Mesenteric fat pad (tissue), 1 donor: ENCODE data around the gene TFAP2A. TPM values are rescaled to one million over a fixed set of nuclear protein-coding genes. Genes with fewer than 3 reads are reported as not detected.
A peak's percentile ranks its signal among the peaks of the same experiment; 100 is the strongest.

Source experiments
- DNase-seq: peaks from one replicate; pipeline ENCODE4 v3.0.0-alpha.2; 2020; ENCODE audit warnings: low spot score
- total RNA-seq: library from RNA; stranded (reverse); fragmentation: NEBNext Ultra II Directional; extraction: Animal tissue kit (Norgen Biotek cat#: 25700); gene quantifications from one replicate; pipeline ENCODE4 v1.2.1, GENCODE V29; 2021
- donor health status: DM: yes; HTN: yes; CAD: no.

Gene TFAP2A
- total RNA-seq, 1 donor from 2014 or later = 1.9 TPM

DNA sequence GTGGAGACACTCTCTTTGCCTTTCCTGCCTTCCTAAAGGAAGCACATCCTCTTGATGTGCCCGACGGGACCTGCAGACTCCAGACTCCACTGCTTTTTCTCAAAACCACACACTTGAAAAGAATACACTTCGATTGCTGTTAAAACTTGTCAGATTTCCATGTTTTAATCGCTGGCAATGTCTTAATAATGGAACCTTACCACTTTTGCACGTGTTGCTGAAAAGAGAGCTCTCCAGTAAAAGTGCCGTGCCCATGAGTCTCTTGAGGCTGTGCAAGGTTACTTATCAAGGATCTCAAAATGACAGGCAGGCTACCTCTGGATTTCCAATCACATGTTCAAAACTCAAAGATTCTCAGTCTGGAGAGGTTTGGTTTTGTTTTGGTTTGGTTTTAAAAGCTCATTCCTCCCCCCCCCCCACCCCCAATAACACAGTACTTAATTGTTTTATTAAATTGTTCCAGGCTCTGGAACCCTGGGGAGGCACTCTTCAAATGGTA is 12.0 kb upstream of the TFAP2A start:
- no peak for DNase-seq

DNA sequence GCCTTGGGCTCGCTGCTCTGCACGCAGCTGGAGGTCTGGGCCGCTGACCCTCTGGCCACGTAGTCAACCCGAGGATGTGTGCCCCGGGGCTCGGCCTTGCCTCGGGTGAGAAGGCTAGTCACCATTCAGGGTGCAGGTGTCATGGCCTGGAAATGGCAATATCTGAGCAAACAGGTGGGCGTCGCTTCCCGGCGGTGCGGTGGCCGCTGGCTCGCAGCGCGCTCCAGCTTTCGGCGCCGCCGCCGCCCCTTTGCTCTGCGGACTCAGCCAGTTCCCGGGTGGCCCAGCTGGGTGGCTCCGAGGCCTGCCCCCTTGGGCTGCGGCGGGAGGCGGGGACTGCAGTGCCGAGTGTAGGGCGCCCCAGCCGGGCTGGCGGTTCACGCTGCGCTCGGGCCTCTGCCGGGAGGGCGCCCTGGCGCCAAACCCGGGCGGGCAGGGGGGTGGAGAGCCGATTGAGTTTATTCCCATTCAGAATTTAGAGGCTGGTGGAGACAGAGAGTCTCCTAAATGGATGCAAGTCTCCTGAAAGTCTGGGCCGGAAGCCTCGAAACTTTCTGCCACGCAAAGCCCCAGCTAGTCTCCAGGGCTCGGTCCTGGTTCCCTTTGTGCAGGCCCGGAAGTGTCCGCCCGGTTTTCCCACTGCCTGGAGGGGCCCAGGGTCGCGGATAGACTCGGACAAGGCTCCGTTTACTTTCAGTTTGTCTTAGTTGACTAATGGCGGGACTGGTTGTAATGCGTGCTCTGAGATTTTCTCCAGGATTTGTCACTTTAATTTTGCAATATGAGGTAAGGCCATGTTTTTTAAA is 11.3 kb upstream of the TFAP2A start:
- DNase-seq = no peak

DNA sequence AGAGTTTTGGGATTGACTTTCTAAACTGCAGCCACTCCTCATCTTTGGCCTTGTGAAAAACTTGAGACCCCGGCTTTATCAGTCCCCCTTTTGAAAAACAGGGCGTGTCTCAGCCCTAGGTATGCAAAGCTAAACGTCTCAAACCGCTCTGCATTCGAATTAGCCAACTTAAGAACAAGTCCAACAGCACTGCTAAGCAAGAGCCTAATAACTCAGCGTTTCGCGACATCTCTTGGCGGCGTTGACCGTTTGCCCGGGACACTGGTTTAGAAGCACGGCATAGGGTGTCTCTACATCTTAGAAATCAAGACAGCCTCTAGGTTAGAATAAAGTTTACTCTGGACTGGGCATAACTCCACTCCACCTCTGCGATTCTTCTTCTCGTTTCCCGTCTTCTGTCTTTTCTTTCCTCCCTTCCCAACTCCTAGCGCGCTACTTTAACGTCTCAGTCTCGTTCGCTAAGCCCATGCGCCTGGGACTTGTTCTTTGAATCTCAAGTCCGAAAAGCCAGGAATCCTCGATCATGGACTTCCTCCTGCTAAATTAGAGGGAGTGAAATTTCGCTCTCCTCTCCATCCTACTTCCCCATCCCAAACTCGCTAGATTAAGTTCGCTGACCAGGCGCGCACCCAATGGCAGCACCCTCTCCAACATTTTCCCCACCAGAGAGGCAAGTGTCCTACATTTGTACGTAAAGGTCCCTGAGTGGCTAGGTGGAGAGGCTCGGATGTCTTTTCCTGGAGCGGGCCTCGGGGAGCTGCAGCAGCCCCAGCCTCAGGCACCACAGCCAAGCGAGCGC is 10.5 kb upstream of the TFAP2A start:
- DNase-seq = no peak

DNA sequence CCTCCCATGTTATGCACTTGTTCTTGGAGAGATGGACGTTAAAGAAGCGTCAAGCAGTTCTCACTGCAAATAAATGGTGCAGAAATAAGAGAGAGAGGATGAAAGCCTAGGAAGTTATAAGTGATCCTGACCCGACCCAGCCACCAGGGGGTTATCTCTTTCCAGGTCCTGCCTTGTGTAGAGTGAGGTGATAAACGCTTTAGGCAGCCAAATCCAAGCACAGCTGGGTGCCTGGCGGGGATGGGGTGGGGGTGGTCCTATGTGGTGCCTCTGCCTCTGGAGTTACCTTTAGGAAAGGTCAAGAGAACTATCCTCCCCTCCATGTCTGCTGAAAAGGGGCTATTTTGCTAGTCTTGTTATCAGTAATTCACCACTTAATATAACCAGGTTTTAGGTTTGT is 9.2 kb upstream of the TFAP2A start:
- no peak for DNase-seq

DNA sequence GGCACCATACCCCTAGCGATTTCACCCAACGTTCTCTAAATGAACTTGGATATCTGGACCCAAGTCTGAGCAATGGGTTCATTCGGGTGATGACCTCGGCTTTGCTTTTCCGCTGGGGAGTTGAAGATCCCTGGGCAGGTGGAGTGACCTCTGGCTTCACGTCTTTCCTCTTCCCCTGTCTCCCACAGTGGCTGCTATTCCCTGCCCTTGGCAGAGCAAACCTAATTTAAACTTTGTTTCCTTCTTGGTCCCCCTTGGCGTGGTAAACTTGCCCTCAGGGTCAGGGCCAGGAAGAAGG is 7.8 kb upstream of the TFAP2A start:
- no peak for DNase-seq

DNA sequence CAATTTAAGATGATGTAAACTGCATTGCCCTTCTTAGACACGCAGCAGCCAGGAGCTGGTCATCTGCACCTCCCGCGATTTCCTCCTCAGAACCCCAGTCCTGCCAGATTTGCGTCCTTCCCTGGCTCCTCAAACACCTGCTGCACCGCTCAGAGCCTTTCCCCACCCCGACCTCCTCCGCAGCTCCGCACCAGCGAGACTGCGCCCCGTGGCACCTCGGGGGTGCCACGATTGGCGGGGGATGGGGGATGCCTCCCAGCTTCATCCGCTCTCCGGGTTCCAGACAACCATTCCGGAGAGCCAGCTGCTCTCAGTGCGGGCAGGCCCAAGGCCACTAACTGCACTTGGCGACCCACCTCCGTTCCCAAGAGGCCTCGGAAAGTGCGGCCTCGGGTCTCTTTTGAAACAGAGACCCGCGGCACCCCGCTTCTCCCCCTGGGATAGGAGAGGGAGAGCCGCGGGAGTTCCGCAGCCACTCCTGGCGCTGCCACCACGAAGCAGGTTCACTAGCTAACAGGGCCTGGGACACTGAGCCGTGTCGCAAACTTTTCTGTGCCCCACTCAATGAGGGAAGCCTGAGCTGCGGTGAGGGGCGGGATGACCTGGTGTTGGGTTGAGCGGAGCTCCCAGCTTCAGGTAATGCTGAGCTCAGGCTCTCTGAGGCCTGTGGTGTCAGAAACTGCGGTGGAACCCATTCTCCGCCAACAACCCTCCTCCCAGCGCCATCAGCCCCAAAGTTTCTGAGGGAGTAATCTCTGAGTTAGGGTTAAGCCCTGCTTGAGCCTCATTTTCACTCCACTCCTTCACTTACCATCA is 7.3 kb upstream of the TFAP2A start:
- DNase-seq = no peak

DNA sequence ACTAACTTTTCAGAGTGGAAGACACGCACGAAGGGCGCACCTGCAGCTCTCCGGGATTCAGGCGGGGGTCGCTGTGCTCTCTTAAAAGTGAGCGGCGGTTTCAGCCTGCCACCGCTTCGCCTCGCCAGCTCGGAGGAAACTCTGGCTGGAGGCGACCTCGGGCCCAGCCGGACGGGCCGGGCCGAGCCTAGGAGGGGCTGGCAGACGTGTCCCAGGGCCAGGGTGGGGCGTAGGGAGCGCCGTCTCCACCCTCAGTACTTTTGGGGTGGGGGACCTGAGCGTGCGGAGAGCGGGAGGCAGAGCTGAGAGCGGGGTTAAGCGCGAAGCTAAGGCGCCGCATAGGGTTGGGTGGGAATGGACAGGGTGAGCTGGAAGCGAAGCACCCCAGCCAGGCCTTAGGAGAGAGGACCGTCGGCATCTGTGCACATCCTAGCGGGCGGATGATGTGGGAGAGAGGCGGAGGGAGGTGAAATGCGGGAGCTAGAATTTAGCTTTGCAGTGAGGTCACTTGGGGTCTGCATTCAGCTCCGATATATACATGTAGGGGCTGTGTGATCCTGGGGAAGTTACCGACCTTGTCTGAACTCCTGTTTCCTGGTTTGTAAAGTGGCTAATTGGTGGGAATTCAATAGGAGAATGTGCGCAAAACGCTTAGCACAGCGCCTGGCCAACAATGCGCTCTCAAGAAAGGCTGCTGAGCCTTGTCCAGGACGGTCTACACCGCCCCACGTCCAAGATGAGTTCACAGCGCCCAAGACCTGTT is 6.5 kb upstream of the TFAP2A start:
- no peak for DNase-seq

DNA sequence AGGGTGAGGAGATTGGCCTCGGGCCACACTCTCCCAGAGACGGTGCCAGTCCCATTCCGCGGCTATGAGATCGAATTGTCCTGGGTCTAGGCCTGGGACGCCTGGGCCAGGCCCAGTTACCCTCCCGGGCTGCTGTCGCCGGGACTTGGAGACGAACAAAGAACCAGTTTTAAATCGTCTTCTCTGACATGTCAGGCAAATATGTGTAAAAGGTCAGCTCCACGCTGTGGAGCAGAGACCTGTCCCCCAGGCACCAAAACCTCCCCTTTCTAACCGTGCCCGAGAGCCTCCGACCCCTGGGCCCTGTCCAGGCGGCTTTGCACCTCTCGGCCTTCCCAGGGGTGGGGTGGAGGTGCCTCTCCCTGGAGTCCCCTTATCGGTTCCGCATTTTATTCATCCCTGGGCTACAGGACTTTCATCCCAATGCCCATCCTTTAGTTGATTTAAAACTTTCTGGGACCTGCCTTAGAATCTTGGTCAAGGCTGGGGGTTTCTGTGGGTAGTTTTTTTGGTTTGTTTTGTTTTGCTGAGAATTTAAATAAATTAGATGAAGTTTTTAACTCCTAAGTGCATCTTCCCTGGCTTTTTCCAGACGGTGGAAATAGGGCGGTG is 5.8 kb upstream of the TFAP2A start:
- no peak for DNase-seq

DNA sequence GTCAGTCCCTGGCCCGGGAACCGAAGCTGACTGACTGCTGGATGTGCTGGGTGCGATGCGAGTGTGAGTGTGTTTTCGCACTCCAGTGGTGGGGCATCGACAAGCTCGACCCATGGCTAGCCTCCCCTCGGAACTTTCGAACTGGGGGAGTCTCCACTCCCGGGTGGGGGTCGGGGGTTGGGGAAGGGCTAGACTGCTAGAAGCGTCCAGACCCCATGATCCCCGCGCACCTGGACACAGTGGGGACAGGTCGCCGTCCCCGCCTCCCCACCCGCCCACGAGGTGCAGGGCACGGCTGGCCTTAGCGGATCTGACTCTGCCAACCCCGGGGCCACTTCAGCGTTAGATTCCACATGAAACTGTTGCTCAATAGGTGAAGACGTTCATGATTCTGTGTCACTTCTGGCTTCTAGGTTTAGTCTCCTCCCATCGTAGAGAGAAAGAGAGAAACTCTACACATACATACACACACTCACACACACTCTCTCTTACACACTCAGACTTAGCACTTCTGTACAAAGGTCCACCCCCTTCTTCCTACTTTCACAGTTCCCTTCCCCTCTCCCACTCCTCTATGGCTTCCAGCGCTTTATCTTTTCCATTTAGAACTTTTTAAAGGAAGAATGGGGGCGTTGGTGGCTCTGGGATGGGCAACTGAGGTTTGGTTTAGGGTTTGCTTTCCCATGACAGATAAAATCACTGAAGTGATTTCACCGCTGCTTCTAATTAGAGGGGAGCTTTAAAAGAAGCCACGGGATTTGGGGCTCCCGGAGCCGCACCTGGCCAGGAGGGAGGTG is 5.1 kb upstream of the TFAP2A start:
- no peak for DNase-seq

DNA sequence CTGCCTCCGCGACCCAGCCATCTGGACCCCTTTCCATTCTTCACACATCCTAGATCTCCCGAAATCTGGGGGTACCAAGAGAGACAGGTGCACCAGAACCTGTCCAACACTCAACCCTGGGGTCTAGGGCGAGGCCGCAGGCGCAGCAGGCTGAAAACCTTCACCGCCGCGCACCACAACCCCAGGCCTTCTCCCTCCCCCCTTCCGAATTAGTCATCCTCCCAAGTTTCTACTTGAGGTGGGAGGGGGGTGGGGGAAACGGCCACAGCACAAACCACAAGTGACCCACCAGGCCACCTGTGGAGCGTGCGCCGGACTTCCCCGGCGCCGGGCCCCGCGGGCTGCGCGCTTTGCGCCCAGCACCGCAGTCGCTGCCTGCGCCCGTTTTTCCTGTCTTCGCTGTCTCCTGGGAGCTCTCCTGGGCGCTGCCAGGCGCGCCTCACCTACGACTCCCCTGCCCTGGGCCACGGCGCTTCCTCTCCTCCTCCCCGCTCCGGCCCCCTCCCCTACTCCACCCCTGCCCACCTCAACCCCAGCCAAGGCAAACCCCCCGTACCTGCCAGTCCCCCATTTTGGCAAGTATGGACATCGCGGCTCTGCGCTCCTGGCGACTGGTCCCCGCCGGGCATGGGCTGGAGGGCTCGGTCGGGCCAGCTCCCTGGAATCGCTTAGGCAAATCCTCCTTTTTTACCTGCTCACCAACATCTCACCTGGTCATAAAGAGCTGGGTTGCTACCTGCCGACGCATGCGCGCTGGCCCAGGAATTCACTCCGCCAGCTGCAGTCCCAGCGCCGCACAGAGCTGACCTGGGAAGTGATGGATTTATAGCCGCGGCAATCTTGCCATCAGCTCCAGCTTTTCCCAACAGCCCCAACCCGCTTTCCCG is 4.2 kb upstream of the TFAP2A start:
- DNase-seq = no peak

DNA sequence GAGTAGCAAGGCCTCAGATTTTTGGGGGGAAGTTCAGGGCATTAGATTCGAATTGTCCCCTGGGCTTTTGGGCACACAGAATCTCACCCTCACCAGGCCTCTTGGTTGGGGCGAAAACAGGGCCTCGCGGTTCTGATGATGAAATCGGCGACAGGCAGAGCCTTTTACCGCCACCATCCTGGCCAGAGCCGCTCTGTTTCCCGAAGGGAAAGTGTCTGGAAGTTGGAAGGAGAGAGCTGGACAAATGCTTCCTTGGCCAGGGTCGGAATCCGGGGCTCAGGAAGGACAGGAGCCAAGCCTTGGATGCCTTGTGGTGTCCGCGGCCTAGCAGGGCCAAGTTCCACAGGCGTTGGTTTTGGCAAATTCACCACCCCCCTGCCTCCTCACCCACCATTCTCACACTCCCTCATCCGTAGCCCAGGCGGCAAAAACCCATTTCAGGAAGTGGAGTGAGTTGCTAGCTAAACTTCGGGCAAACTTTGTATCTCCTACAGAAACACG is 3.5 kb upstream of the TFAP2A start:
- no peak for DNase-seq

DNA sequence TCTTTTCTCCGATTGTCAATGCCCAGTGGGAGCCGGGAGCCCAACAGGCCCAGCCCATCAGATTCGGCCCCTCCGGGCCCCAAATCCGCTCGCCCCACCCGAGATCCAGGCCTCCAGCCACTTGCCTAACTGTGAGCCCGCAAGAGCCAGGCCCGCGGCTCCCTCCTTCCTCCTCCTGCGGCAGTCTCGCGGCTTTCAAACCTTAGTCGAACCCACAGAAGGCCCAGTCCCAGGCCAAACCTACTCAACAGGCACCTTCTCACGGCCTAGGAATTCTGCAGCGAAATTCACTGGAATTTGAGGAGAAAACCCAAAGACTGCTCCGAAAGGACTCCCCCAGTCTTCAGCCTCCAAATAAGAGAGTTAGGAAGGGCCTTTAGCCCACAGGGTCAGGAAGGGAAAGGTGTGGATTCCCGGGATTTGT is 2.8 kb upstream of the TFAP2A start:
- DNase-seq = peak; percentile 69

DNA sequence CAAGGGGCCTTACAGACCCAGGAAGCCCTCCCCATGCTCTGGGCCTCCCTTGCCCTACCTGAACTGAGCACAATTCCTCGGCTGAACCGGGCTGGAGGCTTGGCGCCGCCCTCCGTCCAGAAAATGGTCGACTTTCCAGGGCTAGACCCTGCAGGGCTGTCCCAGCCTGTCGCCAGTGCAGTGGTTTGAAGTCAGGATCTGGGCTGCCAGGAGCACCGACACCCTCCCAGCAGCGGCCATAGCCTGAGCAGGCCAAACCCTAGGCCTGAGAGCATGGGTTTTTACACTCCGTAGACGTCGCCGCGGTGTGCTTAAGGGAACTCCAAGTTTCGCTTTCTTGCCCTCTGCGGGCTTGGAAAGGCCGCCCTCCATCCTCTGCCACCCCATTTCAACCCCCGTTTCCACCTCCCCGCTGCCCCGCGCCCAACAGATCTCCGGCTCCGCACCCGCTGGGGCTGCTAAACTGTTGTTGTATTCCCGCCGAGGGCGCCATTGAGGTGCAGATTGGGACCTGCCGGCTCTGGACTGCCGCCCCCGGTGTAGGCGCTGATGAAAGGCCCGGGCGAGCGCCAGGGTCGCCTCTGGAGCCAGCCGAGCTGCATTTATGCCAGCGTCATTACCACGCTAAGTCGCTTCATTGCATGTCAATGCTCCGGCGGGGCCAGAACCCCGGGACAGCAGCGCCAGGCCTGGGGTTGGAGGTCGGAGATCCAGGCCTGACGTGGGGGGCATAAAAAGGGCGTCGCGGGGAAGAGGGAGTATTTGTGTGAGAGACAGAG is 2.2 kb upstream of the TFAP2A start:
- DNase-seq = peak; percentile 69

DNA sequence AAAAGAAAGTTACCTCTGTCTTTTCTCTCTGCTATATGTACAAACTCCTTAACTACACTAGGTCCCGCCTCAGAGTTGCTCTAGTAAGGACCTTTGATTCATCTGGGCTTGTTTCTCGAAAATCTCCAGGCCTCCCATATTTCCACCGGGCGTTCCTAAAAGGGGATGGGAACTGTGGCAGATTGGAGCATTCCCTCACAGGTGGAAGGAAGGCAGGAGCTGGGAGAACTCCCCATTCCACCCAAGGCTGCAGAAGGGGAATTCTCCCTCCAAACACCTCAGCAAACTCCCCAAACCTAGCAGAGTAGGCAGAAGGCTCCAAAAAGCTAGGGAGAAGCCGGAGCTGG is 1.6 kb upstream of the TFAP2A start:
- no peak for DNase-seq

DNA sequence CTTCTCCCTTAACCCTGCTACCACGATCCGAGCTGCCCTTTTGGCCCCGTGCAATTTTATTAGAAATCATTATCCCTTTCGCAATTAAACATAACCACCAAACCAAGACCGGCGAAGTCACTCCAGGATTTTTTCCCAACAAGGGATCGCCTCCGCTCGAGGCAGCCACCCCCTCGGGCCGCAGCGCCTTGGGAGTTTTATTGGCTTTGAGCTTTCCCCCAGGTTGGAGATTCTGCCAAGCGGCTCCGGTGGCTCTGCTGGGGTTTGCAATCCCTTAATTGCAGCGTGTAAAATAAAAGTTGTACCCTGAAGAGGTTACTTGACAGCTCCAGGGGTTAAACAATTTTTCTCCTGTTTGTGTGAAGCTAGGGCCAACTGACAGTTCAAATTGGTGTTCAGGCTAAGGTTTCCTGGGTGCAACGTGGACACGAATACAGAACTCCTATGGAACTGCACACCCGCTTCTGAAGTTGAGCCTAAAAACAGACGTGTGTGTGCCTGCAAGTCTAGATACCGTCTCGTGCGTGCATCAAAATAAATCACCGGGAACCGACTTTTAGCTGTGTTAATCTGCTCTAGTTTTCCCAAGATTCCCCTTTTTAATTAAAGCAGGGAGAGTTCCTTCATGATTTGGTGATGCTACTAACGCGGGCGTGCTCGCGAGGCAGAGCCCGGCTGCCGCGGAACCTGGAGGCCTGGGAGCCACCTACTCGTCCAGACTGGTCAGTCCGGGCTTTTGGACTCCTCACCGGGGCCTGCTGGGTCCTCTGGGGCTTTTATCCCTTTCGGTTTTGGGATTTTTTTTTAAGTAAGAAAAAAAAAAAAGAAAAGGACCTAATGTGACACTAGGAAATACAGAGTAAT is 975 bp upstream of the TFAP2A start:
- DNase-seq = no peak

DNA sequence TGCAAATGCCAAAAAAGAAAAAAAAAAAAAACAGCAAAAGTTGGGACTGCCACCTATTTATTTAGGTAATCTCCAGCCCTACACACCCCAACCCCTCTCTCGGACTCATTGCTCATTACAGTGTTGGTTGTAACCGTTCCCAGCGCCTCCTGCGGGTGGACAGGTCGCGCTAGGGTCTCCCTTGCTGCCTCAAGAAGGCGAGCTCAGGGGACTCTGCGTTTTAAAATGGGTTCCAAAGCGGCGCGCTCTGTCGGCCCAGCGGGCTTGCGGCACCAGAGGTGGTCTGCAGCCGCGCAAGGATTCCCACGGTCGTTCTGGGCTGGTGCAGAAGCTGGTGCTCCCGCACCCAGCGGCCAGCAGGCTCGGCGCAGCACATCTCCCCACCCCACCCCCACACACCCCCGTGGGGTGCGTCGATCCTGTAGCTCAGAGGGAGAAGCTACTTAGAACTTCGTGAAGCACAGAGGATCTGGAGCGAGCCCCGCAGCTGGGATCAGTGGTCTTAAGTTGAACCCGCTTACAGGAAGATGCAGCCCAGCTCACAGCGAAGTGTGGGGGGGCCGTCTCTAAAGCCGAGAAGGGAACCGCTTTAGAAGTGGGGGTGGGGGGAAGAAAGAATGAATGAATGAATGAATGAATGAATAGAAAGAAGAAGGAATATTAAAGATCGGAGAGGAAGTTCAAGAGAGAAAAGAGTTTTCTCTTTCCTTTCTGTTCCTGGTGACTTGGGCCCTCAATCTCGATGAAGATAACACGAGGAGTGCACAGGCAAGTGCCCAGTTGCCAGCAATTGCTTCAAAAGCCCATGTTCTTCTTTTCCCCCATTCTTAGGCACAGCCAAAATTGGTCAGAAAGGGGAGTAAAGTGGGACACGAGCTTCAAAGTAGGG is 780 bp downstream of the TFAP2A start:
- DNase-seq = no peak
